HG02884 (cell line): ENCODE measurements around the gene PDF.
"Not testable (repeated sequence)": the region's sequence is repeated elsewhere in the genome, so short reads cannot be mapped to it uniquely, and the experiment has no call there.

Experiments
- ATAC-seq: cut with Tn5 transposase; IDR thresholded peaks from one replicate; pipeline ENCODE4 v1.9.1; 2021; ENCODE audit warnings: mild to moderate bottlenecking, moderate library complexity; ENCODE audit not compliant: unreplicated experiment

Gene PDF

GRCh38 chr16:69330286-69331109 lies at the start of gene PDF:
PDF (minus strand) TSS chr16:69330588; CDS start chr16:69330570, 18 bp downstream.
- peak; percentile 91 for ATAC-seq

- ATAC-seq, result no peak
These were observed 48.4 kb upstream of the PDF start for GRCh38 chr16:69378760-69379159.

- no peak for ATAC-seq
These were observed 47.6 kb upstream of the PDF start for GRCh38 chr16:69378036-69378435.

- ATAC-seq, result no peak
These were observed 46.1 kb upstream of the PDF start for GRCh38 chr16:69376393-69377059.

- ATAC-seq, result no peak
These were observed 42.6 kb upstream of the PDF start for GRCh38 chr16:69373019-69373418.

GRCh38 chr16:69371564-69371963 lies 41.2 kb upstream of the PDF start:
- no peak for ATAC-seq

- no peak for ATAC-seq
These were observed 38.5 kb upstream of the PDF start for GRCh38 chr16:69368866-69369265.

GRCh38 chr16:69367980-69368379 lies 37.6 kb upstream of the PDF start:
- no peak for ATAC-seq

GRCh38 chr16:69366431-69366830 lies 36.0 kb upstream of the PDF start:
- no peak for ATAC-seq

GRCh38 chr16:69365901-69366300 lies 35.5 kb upstream of the PDF start:
- ATAC-seq, result no peak

GRCh38 chr16:69364088-69364487 lies 33.7 kb upstream of the PDF start:
- no peak for ATAC-seq

- ATAC-seq, result no peak
These were observed 32.9 kb upstream of the PDF start for GRCh38 chr16:69363281-69363717.

- ATAC-seq, result not testable (repeated sequence)
These were observed 29.7 kb upstream of the PDF start for GRCh38 chr16:69360070-69360469.

GRCh38 chr16:69351309-69352027 lies 21.1 kb upstream of the PDF start, which contains the start of gene TMED6:
TMED6 (minus strand) TSS chr16:69351786; CDS start chr16:69351753, 33 bp downstream.
- ATAC-seq, result no peak

GRCh38 chr16:69350536-69351133 lies 20.2 kb upstream of the PDF start:
- ATAC-seq, result no peak

- ATAC-seq, result no peak
These were observed 19.1 kb upstream of the PDF start for GRCh38 chr16:69349536-69349935.

GRCh38 chr16:69348222-69348621 lies 17.8 kb upstream of the PDF start:
- ATAC-seq, result no peak

GRCh38 chr16:69346683-69347082 lies 16.3 kb upstream of the PDF start:
- ATAC-seq, result no peak

GRCh38 chr16:69345923-69346322 lies 15.5 kb upstream of the PDF start:
- ATAC-seq, result no peak

GRCh38 chr16:69344171-69344570 lies 13.8 kb upstream of the PDF start:
- no peak for ATAC-seq

GRCh38 chr16:69340095-69340644 lies 9.8 kb upstream of the PDF start:
- no peak for ATAC-seq
